GM18870 (cell line): Measurements from ENCODE around the gene SCPEP1.
"Not testable (repeated sequence)": the region's sequence is repeated elsewhere in the genome, so short reads cannot be mapped to it uniquely, and the experiment has no call there.

Experiments used
- ATAC-seq: cut with Tn5 transposase; IDR thresholded peaks from one replicate; pipeline ENCODE4 v1.9.1; 2021; ENCODE audit warnings: moderate library complexity; ENCODE audit not compliant: unreplicated experiment

Gene SCPEP1, protein sequence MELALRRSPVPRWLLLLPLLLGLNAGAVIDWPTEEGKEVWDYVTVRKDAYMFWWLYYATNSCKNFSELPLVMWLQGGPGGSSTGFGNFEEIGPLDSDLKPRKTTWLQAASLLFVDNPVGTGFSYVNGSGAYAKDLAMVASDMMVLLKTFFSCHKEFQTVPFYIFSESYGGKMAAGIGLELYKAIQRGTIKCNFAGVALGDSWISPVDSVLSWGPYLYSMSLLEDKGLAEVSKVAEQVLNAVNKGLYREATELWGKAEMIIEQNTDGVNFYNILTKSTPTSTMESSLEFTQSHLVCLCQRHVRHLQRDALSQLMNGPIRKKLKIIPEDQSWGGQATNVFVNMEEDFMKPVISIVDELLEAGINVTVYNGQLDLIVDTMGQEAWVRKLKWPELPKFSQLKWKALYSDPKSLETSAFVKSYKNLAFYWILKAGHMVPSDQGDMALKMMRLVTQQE

DNA sequence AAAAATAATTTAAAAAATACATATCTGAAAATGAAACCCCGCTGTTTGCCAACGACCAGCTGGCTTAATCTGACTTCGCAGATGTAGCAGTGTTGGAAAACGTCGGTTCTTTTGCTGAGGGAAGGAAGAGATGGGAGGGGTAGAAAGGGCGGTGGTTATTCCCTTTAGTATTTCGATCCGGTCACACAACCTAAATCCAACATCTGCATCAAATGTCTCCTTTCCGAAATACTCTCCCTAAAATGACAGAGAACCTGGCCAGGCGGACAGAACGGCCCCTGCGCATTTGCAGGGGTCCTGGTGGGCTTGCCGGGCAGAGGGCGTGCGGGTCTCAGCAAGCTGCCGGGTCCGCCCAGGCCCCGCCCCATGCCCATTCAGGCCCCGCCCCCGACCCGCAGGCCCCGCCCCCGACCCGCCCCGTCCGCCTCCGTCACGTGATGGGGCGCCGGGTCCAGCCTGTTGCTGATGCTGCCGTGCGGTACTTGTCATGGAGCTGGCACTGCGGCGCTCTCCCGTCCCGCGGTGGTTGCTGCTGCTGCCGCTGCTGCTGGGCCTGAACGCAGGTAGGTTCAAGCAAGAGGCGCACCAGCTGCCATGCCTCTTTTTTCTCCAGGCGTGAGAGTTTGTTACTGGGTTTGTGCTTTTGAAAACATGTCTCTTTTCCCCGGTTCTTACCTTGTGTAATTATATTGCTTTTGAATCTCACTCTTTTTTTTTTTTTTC is at the start of gene SCPEP1:
Gene SCPEP1, plus strand, starts transcription at position 459 of the 723 bp plus-strand sequence. Its CDS starts 29 bp downstream, at position 488.
- ATAC-seq = peak; percentile 47

DNA sequence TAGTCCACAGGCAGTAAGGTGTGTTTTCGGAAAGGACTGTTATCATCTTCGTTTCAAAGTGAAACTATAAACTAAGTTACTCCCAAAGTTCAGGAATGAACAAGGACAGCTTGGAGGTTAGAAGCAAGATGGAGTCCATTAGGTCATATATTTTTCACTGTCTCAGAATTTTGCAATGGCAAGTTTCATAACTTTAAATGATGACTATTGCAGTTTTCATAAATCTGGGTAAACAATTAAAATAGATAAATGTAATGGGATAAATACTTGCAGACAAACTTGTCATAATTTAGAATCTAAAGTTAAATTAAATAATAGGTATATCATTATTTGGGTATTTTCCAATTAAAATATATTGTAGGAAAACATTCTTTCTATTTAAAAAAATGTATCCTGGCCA is 49.3 kb upstream of the SCPEP1 start:
- no peak for ATAC-seq

DNA sequence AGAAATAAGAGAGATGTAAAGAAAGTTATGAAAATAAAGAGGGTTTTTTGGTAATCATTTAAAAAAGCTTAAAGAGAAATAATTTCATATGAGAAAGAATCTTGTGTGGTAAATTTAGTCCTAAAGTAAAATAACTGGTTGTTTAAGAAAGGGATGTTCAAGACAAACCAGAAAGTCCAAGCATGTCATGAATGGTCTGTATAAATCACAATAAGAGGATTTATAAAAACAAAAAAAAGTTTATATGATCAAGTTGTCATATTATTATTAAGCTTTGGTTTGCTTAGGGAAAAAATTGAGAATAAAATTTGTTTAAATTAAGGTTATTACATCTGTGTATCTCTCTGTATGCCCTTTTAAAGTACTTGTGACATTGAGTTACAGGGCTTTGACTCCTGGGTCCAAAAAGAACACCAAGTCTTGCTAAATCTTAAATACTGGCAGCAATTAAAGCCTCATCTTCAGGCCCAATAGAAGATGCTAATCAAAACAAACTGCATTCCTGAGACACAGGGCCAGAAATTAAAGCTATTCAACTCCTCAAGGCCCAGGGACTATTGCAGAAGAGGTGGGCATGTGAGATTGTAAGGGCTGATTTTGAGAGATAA is 48.5 kb upstream of the SCPEP1 start:
- ATAC-seq = no peak

DNA sequence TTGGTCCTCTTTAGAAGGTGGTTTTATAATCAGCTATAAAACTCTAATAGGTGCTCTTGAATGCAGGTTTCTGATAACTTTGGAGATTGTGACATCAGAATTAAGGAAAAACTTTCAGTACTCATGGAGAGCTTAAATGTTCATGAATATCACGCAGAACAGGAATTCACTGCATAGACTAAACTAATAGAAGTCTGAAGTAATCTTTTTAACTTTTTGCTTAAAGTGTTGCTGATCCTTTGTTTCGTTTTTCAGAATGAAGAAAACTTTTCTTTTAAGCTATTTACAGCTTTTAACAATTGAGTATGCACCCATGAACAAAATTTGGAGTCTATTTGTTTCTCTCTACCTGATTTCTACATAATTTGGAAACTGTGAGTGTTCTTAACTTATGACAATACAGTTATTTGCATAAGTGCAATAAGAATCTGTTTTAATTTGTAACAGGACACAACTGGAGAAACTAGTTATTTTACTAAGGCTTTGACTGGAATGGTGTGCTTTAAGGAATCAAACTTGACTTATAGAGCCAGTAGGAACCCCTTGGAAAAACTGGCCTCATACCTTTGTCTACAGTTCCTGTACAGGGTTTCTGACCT is 47.1 kb upstream of the SCPEP1 start:
- no peak for ATAC-seq

DNA sequence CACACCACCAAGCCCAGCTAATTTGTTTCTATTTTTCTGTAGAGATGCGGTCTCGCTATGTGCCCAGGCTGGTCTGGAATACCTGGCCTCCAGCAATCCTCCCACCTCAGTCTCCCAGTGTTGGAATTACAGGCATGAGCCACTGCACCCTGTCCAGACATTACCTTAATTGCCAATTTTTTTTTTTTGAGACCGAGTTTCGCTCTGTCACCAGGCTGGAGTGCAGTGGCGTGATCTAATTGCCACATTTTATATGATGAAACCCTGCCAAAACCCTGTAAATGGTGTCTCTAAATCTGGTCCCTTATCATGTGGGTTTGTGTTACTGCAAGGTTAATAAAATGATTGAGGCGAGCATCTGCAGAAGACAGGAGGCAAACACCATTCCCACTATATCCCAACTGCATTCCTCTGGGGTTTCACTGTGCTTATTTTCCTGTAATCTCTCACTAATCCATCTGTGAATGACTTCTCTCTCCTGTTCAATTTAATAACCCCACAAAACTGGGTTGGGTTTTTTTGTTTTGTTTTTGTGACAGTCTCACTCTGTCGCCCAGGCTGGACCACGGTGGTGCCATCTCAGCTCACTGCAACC is 44.7 kb upstream of the SCPEP1 start:
- no peak for ATAC-seq

DNA sequence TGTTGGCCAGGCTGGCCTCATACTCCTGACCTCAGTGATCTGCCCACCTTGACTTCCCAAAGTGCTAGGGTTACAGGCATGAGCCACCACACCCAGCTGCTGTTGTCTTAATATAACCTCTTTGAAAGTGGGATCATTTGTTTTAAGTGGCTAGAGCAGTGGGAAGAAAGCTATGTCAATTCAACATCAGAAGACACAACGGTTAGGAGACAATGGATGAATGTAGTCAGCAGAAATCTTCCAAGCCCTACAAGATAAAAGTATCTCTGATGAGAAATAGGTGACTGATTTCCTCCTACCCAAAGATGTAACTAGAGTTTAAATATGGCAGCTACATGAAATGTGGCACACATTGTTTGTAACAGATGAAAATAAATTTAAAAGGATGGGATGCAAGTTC is 44.1 kb upstream of the SCPEP1 start:
- no peak for ATAC-seq

DNA sequence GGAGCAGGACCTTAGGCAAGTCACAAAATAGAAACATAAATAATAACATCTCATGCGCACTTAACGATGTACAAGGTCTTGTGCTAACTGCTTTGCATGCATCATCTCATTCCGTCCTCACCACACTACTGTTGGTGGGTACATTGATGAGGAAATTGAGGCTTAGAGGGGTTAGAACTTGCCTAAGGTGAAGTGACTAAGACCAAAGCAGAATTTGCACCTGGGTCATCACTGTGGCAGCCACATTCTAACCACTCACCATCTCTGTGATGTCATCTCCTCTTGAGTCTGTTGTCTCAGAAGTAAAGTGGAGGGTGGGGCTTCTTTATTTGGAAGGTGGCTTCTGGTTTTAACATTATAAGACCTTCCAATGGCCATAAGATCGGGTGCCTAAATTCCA is 43.7 kb upstream of the SCPEP1 start:
- ATAC-seq = no peak

DNA sequence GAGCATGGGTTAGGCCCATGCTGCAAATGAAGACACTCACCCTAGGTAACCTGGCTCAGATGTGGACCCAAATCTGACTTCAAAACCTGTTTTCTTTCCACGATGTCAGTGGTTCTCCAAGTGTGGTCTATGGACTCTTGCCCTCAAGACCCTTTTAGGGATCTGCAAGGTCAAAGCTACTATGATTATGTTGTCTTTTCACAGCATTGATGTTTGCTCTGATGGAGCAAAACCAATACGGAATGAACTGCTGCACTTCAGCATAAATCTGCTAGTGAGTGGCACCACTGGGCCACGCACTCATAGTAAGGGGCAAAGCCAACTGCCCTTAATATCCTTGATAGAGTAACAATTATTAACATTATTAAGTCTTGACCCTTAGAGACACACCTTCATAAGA is 42.5 kb upstream of the SCPEP1 start:
- ATAC-seq = no peak

DNA sequence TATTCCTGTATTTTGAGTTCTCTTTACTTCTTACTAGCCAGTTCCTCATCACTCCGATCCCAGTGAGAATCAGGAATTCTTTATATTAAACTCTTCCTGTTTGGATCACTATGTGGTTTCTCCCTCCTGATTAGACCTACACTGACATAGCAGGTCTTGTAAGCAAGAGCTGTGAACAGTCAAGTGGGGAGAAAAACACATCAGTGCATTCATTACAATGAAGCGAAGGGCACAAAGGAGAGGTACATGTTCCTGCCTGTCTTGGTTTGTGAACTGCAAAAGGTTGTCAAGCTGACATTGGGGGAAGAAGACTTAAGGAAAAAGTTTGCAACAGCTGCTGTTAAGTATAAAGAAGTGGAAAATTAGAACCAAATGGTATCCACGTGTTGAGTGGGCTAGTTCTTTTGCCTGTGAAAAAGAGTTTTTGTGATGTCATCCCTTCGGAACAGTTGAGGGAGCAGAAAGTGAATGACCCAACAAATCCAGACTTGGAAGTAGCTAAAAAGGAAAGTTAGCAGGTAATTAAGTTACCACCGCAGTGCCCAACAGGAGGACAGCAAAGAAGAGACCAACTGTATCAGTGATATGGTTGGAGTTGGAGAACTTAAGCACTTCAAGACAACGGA is 41.1 kb upstream of the SCPEP1 start:
- ATAC-seq = no peak

DNA sequence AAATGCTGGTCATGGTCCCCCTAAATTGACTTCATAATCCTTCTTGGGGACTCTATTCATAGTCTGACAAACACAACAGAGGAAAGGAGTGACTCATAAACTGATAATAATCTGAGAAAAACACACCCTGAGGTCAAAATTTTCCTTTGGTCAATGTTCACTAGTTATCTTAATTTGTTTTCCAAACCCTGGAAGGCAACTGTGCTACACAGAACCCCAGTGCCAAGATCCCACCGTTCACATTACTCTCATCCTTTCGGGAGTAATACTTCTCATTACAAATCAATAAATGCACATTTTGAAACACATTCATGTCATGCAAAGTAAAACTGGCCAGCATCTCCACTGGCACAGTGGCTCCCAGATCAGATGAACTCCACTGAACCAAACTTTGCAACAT is 40.2 kb upstream of the SCPEP1 start:
- no peak for ATAC-seq

DNA sequence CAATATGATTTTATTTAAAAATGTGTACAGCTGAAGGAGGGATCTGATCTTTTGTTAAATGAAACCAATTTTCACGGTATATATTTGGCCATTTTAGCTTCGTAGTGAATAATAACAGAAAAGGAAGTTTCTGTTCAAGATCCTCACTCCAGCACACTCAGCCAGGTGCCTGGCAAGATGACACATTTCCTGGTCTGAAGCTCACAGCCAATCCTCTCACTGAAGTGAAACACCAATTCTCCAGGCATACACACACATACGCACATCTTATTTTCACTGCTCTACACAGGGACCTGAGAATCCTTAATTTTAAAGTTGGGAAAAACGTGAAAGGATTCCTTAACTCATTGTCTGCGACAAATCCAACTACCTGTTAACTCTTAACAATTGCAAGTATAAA is 39.7 kb upstream of the SCPEP1 start:
- ATAC-seq = not testable (repeated sequence)

DNA sequence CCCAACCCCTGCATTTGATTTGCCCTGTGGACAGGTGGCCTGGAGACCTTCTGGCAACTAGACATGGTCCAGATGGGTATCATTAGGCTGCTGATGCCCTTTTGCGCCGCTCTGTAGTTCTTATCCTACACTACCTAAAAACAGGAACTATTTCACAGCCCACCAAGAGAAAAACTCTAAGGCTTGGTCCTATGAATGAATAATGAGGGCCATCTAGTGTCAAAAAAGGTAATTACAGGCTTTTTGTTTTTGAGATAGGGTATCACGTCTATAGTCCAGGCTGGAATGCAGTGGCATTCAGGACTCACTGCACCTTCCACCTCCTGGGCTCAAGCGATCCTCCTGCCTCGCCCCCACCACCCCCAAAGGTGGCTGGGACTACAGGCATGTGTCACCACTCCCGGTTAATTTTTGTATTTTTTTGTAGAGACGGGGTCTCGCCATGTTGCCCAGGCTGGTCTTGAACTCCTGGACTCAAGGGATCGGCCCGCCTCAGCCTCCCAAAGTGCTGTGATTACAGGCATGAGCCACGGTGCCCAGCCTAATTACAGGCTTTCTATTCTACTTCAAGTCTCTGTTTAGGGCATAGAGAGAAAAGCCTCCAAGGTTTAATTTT is 38.0 kb upstream of the SCPEP1 start:
- ATAC-seq = no peak

DNA sequence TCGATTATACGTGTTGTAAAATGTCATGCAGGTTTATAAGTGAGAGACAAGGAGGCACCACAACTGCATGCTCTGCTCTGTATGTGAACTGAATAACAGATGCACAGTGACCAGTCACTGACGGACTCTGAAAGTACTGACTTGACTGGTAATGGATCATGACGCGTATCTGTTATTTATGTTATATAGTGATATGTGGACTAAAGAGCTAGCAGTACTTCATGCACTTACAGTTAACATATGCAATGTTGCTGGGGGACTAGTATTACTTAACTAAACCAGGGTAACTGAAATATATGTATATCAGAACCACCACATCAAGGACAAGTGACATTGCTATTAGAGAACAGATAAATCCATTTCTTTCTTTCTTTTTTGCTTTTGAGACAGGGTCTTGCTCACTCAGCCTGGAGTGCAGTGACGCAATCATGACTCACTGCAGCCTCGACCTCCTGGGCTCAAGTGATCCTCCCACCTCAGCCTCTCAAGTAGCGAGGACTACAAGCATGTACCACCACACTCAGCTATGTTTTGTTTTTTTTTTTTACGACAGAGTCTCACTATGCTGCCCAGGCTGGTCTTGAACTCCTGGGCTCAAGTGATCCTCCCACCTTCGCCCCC is 34.3 kb upstream of the SCPEP1 start:
- ATAC-seq = no peak

DNA sequence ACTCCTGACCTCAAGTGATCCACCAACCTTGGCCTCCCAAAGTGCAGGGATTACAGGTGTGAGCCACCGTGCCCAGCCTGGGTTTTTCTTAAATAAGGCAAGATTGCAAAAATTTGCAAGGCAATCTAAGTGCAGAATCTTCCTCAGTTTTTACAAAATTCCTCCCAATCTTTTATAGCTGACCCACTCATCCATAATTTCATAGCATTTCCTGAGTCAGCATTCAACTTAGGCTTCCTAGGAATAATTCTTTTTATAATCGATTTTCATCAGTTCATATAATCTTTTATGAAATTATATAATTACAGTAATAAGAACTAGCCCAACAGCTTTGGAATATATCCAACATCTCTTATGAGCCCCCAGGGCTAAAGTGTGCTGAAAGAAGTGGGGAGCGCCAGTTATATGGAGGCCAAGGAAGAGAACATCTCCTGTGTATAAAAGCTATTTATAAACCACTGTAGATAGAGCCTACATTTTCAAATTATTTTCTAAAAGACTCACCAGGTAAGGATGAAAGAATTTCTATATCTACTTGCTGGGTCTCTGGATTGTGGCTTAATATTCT is 31.9 kb upstream of the SCPEP1 start:
- no peak for ATAC-seq

DNA sequence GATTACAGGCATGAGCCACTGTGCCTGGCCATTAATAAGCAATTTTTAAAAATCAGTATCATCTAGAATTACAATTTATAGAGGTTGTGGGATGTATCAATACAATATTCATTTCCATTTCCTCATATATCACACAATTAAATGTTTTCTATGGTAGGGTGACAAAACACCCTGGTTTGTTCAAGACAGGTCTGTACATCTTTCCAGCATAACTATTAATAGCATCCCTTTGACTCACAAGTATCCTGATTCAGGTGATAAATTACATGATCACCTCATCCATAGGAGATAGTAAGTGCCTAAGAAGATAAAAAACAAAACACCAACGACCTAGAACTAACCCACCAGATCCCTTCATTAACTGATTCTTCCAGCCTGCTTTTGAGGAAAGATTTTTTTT is 30.2 kb upstream of the SCPEP1 start:
- no peak for ATAC-seq

DNA sequence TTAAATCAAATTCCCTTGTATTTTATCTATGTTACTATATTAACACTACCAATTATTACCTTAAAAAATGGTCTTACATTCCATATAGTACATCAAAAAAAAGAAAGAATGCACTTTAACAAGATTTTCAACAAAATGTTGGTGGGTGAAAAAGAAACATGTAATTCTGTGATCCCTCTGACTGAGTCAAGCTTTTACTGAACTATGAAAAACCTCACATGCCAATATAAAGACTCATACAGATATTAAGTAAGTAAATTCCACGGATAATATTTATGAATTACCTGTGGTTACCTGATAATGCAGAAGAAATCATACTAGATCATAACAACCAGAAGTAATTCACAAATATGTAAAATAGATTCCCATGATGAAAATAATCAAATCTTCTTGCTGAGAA is 29.4 kb upstream of the SCPEP1 start:
- no peak for ATAC-seq

DNA sequence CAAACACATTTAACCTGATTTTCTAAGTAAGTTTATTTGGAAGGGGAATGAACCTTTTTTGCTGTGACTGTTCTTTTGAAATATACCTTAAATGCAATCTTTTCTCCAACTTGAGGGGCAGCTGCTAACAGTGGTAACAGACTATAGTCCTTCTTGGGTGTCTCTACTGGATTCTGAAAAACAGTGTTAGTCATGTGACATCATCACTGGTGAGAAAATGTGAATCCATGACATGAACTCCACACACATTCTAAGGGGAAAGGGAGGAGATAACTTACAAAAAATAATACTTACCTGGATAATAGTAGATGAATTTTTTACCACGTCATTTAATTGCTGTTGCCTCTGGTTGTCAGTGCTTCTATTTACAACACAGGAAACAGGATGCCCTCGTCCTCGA is 28.3 kb upstream of the SCPEP1 start:
- no peak for ATAC-seq

DNA sequence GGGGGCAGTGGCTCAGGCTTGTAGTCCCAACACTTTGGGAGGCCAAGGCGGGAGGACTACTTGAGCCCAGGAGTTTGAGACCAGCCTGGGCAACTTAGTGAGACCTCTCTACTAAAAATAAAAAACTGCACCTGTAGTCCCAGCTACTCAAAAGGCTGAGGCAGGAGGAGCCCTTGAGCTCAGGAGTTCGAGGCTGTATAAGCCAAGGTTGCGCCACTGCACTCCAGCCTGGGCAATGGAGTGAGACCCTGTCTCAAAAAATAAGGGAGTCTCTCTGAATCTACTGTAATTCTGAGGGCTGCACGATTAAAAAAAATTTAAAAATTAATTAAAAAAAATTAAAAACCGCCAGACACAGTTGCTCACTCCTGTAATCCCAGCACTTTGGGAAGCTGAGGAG is 20.9 kb upstream of the SCPEP1 start:
- ATAC-seq = no peak
